Stimulated activated CD8-positive, alpha-beta memory T cell treated with anti-CD3 and anti-CD28 coated beads, Interleukin-4, amount 100 ng/mL, for 1 hour (primary cell): ENCODE data around the gene OBP2B.
"Not testable (repeated sequence)": the region's sequence is repeated elsewhere in the genome, so short reads cannot be mapped to it uniquely, and the experiment has no call there.

Experiments used
- DNase-seq, 2 donors: peaks; one replicate each; pipeline ENCODE4 v3.0.0-alpha.2; 2020; ENCODE audit warnings: low read depth in 2 of 2, low spot score in 1 of 2

OBP2B gene

GRCh38 chr9:133208880-133209300 is at the start of gene OBP2B:
Gene OBP2B, minus strand, starts transcription at chr9:133209250. Its CDS starts 51 bp downstream, at chr9:133209199.
- not testable (repeated sequence) for DNase-seq

GRCh38 chr9:133258061-133259015 is 49.3 kb upstream of the OBP2B start:
- DNase-seq: no peak

GRCh38 chr9:133257465-133257956 is 48.5 kb upstream of the OBP2B start:
- DNase-seq: no peak

- no peak for DNase-seq
Observed at GRCh38 chr9:133256686-133257091, 47.6 kb upstream of the OBP2B start.

- no peak for DNase-seq
Observed at GRCh38 chr9:133256136-133256461, 47.0 kb upstream of the OBP2B start.

- DNase-seq: no peak
Observed at GRCh38 chr9:133255371-133256135, 46.5 kb upstream of the OBP2B start.

GRCh38 chr9:133254471-133254870 is 45.4 kb upstream of the OBP2B start:
- DNase-seq: no peak

GRCh38 chr9:133253268-133253667 is 44.2 kb upstream of the OBP2B start:
- DNase-seq: no peak

- DNase-seq: no peak
Observed at GRCh38 chr9:133252301-133253020, 43.4 kb upstream of the OBP2B start.

GRCh38 chr9:133251773-133252172 is 42.7 kb upstream of the OBP2B start:
- DNase-seq: no peak

- DNase-seq: not testable (repeated sequence)
Observed at GRCh38 chr9:133251221-133251620, 42.2 kb upstream of the OBP2B start.

GRCh38 chr9:133250741-133251170 is 41.7 kb upstream of the OBP2B start:
- no peak for DNase-seq

- no peak for DNase-seq
Observed at GRCh38 chr9:133249337-133249736, 40.3 kb upstream of the OBP2B start.

GRCh38 chr9:133248726-133249295 is 39.8 kb upstream of the OBP2B start:
- DNase-seq: no peak

- DNase-seq: no peak
Observed at GRCh38 chr9:133247632-133248031, 38.6 kb upstream of the OBP2B start.

GRCh38 chr9:133246991-133247390 is 37.9 kb upstream of the OBP2B start:
- DNase-seq: no peak

GRCh38 chr9:133246562-133246961 is 37.5 kb upstream of the OBP2B start:
- DNase-seq: no peak

- no peak for DNase-seq
Observed at GRCh38 chr9:133242991-133243390, 33.9 kb upstream of the OBP2B start.

- DNase-seq: no peak
Observed at GRCh38 chr9:133242241-133242640, 33.2 kb upstream of the OBP2B start.

GRCh38 chr9:133239533-133240090 is 30.6 kb upstream of the OBP2B start:
- DNase-seq: no peak
